EH (cell line): ENCODE data around the gene PRXL2B.

Experiments used
- DNase-seq: peaks from one replicate; pipeline ENCODE4 v3.0.0-alpha.2; 2015; ENCODE audit warnings: low read depth

Gene PRXL2B

DNA sequence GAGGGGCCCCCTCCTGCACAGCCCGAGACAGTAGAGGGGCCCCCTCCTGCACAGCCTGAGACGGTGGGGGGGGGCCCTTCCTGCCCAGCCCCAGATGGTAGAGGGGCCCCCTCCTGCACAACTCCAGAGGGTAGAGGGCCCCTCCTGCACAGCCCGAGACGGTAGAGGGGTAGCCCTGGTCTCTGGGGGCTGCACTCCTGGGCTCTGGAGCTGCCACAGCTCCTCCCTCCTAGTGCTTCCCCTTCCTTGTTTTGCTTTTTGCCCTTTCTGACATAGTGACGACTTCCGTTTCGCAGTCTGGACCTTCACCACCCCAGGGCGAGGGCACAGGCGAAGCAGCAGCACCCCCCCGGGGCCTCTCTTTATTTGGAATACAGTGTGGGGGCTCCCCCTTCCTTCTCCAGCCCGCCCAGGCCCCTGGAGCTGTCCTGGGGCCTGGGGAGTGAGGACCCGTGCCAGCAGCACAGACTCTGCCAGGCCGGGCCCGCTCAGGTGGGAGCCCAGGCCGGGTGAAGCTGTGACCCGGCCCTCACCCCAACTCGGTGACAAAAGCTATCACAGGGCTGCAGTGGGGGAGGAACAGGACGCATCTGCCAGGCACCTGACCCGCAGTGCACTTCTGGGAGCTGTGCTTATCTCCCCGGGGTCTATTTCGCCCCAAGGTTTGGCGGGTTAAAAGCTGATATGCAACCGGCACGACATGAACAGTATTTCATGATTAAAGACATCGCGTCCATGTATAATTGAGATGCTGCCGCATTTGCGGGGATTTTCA lies 1.1 kb upstream of the PRXL2B start:
- DNase-seq = peak; percentile 64

DNA sequence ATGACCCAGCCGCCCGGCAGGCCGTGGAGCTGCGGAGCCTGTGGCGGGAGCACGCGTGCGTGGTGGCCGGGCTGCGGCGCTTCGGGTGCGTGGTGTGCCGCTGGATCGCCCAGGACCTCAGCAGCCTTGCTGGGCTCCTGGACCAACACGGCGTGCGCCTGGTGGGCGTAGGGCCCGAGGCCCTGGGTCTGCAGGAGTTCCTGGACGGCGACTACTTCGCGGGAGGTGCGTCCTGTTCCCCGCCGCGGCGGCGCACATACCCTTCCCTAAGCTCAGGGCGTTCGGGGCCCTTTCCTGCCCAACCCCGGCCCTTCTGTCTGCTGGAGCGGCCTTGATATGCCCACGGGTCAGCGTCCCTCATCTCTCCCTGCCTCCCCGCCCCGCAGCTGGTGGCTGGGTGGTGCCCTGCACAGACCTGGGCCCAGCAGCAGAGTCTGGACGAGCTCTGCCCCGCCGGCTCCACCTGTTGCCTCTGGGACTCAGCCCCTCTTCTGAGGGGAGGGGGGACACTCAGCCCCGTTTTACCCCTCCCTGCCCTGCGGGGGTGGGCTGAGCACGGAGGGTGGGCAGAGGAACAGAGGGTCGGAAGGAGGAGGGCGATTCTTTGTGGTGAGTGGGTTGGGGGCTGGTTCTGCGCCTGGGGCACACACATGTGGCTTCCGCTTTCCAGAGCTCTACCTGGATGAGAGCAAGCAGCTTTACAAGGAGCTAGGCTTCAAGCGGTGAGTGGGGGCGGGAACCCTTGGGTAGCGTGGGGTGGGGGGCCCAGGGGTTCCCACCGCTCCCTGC lies 688 bp downstream of the PRXL2B start:
- peak; percentile 34 for DNase-seq

DNA sequence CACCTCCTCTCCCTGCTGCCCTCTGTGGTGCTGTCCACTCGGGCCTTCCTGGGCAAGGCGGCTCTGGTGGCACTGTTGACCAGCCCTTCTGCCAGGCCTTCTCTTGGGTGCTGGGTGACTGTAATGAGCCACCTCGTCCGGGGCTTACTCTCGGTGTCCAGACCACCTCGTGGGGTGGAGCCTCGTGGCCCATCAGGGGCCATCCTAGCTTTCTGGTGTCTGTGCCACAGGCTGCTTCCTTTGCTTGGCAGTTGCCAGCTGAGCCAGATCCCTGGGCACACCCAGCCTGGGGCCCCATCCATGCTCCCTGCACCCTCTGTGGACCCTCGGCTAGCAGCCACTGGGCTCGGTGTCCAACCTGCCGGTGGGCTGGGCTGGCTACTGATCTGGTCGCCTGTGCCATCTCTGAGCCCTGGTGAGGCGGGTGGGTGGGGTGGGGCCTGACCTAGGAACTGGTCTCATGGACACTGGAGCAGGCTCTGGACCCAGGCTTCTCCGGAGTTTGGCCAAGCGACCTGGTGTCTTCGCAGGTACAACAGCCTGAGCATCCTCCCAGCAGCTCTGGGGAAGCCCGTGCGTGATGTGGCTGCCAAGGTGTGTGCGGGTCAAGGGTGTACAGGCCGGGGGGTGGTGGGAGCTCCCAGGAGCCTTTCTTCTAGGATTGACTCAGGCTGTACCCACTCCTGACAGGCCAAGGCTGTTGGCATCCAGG lies 1.4 kb downstream of the PRXL2B start:
- DNase-seq = no peak

DNA sequence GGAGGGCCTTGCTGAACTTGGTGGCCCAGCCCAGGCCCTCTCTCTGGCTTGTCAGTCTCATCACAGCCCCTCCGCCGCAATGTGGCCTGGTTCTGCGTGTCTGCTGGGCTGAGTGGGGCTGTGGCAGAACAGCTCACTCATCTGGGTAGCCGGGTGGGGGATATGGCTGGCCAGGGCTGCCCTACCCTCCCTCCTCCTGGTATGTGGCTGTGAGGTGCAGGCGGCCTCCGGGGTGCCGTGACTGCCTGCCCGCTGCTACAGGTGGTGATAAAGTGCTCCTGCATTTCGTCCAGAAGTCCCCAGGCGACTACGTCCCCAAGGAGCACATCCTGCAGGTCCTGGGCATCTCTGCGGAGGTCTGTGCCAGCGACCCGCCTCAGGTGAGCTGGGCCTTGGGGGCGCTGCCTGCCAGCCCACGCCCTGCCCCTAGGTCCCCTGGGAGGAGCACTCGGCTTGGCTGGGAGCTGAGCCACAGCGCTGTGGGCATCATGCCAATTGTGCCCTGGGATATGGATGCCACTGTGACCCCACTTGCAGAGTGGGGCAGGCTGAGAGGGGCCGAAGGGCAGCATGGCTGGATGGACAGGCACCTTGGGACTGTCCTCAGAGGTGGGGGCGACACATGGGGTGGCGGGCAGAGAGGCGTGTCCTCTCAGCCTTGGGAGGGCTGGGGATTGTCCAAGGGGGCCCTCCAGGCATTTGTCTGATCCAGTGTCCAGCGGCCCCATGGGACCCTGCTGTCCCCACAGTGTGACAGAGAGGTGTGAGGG lies 2.3 kb downstream of the PRXL2B start:
- DNase-seq = no peak

DNA sequence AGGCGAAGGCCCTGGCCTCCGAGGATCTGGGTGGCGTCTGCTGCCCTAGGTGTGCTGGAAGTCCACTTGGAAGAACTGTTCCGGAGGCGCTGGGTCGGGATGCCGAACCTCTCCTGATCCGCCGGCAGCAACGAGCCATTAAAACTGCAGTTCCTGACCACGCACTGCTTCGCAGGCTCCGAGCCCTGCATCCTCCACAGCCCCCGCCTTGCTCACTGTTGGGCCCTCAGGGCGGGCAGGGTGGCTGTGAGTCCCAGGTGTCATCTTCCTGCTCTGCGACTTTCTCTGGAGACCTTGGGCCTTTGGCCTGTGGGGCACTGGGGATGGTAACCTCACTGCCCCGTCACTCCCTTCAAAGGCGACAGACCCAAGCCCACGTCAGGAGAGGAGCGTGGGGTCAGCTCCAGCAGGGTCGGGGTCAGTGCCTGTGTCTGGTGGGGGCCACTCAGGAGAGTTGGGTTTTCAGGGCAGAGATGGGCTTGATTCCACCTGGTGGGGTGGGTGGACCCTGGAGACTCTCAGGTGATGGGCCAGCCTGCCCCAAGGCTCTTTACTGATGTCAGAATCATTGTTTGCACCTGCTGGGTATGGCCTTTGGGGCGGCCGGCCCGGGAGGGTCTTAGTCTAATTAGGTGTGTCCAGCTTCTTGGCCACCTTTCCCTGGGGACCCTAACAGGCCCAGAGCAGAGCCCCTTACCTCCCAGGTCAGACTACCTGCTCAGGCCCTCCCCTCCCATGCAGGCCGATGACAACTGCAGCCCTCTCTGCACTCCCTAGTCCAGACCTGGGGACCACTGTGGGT lies 3.1 kb downstream of the PRXL2B start:
- no peak for DNase-seq

DNA sequence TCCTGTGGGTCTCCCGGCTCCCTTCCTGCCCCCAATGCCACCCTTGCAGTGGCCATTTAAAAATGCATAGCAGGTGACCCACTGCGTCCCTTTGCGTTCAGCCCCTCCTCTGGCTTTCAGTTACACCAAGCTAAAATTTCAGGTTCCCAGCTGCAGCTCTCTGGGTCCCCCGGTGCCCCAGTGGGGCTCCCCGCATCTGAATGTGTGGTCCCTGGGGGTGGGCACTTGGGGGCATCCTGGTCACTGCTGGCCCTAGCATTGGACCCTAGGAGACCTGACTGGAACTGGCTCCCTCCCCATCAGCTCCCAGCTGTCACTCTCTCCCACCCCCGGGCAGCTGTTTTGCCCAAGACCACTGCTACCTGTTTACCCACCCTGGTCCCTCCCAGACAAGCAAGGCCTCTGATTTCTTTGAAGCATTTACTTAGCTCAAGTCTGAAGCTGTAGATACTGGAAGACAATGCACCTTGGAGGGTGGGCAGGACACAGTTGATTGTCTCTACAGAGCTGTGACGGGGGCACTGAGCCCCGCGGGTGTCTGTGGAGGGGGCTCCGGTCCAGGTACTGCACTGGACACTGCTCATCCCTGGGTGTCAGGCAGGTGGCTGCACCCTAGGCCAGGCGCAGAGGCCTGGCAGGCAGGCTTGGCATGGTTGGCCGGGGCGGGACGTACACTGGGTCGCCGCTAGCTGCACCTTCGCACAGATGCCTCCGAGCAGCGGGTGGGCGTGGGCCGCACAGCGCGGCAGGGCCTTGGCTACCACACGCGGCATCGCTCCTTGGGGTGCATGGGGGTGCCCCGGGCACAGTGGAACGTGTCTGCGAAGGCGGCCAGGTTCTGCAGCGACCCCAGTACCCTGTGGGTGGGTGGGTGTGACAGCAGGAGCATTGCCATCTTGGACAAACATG lies 3.9 kb downstream of the PRXL2B start:
- no peak for DNase-seq

DNA sequence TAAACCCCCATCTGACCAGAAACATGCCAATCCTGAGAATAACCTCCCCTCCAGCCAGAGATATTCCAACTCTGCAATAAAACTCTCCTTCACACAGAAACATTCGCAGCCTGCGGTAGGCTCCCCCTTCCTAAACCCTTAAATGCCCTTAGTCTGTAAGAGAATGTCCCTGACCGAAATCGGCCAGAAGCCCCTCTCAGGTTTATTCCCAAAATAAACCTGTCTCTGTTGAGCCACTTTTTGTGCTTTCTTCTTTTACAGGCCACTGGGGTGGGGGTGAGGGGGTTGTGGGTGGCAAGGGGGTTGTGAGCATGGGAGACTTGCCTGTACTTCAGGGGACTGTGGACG lies 4.6 kb downstream of the PRXL2B start:
- no peak for DNase-seq

DNA sequence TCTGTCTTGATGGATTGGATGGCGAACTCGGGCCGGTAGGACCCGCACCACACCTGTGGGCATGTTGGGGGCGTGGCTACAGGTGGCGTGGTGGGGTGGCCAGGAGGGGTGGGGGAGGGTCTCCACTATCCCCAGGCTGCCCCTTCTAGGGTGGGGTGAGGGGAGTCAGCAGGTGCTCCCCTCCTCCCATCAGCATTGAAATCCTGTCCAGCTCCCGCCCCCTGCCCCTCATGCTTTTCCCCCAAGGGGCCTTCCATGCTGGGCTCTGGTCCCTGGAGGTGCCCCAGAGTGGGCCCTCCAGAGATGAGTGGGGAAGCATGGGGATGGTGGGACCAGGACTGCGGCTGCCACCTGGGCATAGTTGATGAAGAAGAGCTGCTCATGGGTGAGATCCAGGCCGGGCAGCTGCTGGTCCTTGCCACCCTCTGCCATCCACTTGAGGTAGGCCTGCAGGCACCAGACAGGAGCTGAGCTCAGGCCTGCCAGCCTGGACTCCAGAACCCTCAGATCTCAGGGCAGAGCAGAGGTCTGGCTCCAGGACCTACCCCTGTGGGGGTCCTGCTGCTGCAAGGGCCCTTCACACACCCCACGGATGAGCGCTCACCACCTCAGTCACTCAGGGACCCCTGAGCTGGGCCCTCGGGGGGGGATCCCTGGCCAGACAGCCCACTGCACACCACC lies 5.1 kb downstream of the PRXL2B start:
- DNase-seq = no peak

DNA sequence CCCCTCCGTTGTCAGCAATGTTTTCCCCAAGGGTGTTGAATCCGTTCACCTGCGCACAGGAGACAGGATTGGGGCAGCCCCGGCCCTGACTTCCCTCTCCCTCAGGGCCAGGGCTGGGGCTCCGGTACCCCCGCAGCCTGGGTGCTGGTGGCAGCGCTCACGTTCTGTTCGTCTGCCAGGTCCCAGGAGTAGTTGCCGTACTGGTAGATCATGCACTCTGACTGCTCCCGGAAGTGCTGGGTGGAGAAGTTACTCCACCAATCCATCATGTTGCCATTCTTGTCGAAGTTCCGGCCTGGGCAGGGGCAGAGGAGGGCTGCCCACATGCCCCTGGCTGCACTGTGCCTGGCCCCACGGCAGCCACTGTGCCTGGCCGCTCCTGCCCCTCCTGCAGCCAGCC lies 6.1 kb downstream of the PRXL2B start:
- DNase-seq = no peak

DNA sequence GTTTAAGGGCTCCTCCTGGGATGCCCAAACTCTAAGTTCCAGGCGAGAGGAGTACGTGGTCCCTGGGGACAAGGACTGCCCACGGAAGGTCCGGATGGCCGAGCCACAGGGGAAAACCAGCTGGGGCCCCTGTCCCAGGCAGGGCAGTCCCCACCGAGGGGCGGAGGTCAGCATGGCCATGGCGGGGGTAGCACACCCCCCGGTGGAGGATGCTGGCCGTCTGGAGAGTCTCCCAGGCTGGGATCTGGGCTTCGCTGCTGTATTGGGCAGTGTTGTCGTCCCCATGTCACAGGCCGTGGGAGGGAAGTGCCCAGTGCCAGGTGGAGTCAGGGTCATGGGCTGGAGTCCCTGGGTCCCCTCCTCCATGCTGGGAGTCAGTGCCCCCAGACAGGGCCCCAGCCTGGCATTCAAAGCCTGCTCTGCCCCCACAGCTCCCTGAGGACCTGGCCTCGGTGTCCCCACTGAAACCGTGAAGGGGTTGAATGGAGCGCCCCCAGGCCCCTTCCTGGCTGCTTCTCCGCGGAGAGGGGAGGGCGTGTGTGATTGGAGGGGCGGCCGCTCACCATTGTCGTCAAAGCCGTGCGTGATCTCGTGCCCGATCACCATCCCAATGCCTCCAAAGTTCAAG lies 6.8 kb downstream of the PRXL2B start:
- no peak for DNase-seq

DNA sequence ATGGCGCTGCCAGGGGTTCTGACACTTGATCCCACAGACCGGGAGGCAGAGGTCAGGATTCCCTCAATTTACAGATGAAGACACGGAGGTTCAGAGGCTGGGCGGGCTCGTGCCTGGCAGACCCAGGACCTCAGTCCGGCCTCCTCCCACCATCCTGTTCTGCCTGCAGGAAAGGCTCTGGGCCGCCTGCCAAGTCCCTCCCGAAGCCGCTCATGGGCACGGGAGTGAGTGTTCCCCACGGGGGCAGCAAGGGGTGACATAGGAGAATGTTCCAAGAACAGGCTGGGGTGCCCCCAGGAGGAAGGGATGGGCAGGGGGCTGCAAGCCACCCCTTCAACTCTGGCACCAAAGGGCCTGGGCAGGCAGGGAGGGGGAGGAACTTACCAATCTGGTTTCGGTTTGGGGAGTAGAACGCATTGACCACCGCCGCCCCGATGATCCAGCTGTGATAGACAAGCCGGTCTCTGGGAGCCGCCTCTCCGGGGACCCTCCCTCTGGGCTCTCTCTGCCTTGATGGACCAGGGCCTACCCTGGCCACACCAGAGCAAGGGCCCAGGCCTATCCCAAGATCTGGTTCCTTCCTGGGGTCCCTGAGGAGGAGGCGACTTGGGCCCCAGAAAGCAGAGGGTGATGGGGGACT lies 7.5 kb downstream of the PRXL2B start:
- peak; percentile 61 for DNase-seq

DNA sequence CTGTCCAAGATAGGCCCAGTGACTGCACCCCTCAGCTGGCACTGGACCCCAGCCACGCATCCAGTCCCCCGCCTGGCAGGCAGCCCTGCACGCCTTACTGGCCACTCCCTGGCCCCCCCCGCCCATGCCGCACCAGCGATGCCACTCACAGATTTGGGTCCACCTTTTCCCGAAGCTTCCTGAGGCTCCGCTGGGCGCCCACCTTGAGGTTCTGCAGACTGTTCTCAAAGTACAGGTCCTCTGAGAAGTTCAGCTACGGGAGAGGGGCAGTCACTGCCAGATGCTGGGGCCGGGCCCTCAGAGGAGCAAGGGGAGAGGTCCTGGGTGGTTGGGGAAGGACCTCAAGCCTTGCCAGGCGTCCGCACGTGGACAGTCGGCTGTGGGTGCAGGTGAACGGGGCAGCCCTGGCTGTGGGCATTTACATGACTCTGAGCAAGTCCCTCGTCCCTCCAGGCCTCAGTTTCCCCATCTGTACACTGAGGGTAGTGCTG lies 8.1 kb downstream of the PRXL2B start:
- DNase-seq = no peak

DNA sequence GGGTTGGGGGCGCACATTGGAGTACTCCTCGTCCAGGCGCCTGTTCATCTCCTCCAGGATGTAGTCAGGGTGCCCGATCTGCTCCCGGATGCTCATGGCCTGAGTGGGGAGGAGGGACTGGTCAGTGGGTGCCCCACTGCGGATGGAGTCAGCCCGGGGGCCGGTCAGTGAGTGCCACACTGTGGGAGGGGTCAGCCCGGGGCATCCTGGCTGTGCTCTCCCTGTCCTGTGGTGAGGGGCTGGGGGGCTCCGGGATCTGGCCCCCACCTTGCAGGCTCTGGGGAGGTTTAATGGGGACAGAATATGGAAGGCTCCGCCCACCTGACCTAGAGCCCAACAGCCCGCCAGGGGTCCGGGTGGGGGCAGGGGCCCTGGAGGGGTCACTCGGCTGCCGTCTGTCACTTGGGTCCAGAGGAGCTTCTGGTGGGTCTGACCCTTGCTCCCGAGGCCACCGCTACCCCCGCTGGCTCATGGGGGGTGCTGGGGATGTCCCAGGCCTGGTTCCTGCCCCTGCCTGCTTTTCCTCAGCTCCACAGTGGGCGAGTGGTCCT lies 8.8 kb downstream of the PRXL2B start:
- no peak for DNase-seq

DNA sequence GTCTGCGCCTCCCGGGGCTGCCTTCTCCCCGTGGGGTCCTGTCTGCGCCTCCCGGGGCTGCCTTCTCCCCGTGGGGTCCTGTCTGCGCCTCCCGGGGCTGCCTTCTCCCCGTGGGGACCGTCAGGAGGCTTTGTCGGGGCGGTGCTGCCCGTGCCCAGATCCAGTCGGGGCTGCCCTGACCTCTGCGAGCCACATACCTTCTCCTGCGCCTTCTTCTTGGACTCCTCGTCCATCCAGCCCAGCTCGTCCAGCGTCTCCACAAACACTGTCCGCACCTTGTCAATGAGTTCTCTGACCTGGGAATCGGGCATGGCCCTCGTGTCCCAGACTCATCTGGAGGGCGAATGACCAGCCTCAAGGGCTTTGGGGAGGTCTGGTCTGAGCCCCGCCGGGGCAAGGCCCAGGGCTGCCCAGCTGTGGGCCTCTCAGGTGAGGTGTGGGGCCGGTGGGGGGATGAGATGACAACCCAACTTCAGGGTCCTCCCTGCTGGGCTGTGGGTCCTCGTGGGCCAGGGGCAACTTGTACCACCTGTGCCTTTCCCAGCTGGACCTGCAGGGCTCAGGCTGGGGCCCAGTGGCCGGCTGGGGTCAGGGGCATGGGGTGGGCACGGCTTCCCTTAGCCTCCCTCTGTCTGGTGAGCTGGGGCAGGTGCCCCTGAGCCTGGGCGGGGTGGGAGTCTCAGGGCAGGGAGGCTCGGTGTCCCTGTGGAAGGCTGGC lies 9.4 kb downstream of the PRXL2B start:
- DNase-seq = no peak

DNA sequence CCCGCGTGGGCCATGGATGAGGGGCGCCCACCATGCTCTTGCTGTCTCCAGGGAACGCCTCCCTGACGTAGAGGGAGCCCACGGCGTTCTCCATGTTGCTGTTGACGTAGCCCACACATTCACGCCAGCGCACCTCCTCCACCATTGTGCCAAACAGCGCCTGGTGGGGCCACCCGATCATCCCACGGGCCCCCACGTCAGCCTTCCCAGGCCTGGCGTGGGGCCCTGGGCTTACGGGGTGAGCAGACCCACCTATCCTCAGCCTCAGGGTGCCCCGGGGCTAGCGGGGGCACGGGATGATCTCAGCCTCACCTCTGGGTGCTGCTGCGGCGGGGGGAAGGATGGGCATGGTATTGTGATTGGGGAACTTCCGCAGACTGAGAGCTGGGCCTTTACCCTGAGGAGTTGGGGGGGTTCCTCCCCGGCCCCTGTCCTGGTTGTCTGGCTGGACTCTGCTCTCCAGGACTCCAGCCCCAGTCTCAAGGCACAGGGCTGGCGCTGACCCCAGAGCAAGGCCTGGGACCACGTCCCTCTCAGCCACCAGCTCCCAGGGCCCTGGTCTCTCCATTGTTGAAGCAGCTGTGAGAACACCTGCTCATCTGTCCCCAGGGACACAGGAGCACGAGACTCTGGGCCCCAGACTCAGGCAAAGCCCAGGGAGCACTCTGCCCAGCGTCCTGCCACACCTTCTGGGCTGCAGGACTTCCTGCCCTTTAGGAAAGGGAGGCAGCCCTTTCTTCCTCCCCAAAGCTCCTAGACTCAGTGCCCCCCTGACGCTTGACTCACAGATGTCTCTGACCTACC lies 10.2 kb downstream of the PRXL2B start:
- DNase-seq = no peak

DNA sequence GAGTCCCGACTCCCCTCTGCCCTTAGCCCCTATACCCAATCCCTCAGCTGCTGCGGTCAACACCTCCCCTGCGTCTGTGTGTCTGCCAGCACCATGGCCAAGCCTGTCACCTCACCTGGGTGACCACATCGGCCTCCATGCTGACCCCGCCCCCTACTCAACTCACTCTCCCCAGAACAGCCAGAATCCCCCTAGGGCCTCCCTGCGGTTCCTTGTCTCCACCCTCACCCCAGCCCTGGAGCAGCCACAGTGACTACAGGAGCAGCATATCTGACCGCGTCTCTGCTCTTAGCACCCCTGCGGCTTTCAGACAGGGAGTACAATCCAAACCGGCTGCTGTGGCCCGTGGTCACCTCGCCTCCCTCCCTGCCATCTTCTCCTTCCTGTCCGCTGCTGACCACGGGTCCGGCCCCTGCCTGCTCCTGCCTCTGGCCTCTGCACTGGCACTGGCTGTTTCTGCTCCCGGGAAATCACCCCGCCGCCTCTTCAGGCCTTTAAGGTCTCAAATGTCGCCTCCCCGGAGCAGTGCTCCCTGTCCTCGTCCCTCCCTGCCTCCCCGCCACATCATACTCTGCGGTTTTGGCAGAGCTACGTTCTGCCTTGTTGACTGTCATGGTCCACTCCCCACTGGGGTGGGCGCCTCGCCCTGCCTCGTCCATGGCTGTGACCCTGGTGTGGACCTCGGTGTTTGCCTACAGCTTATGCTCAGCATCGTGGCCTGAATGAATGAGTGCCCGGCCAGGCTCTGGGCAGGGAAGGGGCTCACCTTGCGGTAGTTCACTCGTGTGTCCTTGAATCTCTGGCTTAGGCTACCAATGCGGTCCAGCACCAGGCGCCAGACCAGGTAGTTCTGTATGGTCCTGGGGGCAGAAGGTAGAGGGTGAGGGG lies 11.1 kb downstream of the PRXL2B start:
- no peak for DNase-seq
